ENCODE measurements around the gene LIPT1.

DNA sequence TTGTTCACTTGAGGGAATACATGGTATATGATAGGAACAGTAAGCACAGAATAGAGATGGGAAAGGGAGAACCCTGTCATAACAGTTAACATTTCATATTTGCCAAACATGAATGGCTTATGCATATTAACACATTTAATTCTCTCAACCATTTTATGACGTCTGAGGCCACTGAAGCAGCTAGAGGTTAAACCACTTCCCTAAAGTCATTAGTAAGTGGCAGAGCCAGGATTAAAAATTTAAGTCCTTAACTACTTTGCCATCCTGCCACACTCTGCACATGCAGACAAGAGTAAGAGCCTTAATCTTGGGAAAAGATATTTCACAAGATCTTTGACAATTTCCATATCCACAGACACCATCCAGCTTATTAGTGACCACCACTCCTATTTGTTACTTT lies 2.1 kb downstream of the LIPT1 start:
- TF ChIP-seq, protein P1, sequence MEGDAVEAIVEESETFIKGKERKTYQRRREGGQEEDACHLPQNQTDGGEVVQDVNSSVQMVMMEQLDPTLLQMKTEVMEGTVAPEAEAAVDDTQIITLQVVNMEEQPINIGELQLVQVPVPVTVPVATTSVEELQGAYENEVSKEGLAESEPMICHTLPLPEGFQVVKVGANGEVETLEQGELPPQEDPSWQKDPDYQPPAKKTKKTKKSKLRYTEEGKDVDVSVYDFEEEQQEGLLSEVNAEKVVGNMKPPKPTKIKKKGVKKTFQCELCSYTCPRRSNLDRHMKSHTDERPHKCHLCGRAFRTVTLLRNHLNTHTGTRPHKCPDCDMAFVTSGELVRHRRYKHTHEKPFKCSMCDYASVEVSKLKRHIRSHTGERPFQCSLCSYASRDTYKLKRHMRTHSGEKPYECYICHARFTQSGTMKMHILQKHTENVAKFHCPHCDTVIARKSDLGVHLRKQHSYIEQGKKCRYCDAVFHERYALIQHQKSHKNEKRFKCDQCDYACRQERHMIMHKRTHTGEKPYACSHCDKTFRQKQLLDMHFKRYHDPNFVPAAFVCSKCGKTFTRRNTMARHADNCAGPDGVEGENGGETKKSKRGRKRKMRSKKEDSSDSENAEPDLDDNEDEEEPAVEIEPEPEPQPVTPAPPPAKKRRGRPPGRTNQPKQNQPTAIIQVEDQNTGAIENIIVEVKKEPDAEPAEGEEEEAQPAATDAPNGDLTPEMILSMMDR (IDR thresholded peaks at IDR 0.05; ENCODE audit: low read depth, low read length): no peak
- TF ChIP-seq EZH2phosphoT487 (IDR thresholded peaks at IDR 0.05; ENCODE audit: low read depth): no peak

Data from OCI-LY3 (cell line).